GM12878 (cell line): ENCODE results near the gene WTAP. TPM values are rescaled to one million over a fixed set of nuclear protein-coding genes. Genes with fewer than 3 reads are reported as not detected.

ENCODE experiments used
- ASH2L ChIP-seq: fragments of 300-600, 200-600 bp; sonication (generic); IDR thresholded peaks from 2 replicates; pipeline ENCODE4 v1.6.1; 2017; ENCODE audit warnings: low read depth, mild to moderate bottlenecking, borderline replicate concordance
- EZH2 ChIP-seq: IDR thresholded peaks from 2 replicates; pipeline ENCODE4 v1.6.1; 2012; ENCODE audit warnings: low read depth, mild to moderate bottlenecking, control low read depth, inconsistent platforms, low read length, borderline replicate concordance; ENCODE audit not compliant: control insufficient read depth
- IKZF1 ChIP-seq: fragments of 450-650 bp; conservative IDR thresholded peaks from 2 replicates; pipeline ENCODE4 v1.6.1; 2017; ENCODE audit warnings: antibody characterized with exemption, mild to moderate bottlenecking
- IRF3 ChIP-seq: fragments of 450-650 bp; IDR thresholded peaks from 2 replicates; pipeline ENCODE4 v1.6.1; 2014; ENCODE audit warnings: mild to moderate bottlenecking
- KDM1A ChIP-seq: fragments of 200-600 bp; sonication (generic); IDR thresholded peaks from 2 replicates; pipeline ENCODE4 v1.6.1; 2016; ENCODE audit warnings: borderline replicate concordance
- MEF2B ChIP-seq: fragments of 450-650 bp; IDR thresholded peaks from 2 replicates; pipeline ENCODE4 v1.6.1; 2018; ENCODE audit warnings: mild to moderate bottlenecking, moderate library complexity; ENCODE audit not compliant: partially characterized antibody, poor library complexity, severe bottlenecking
- NFIC ChIP-seq: IDR thresholded peaks from 2 replicates; pipeline ENCODE4 v1.6.1; 2012; ENCODE audit warnings: low read depth, mild to moderate bottlenecking, inconsistent platforms, low read length, moderate library complexity
- PML ChIP-seq: IDR thresholded peaks from 2 replicates; pipeline ENCODE4 v1.6.1; 2012; ENCODE audit warnings: low read length, inconsistent platforms
- RAD21 ChIP-seq: IDR thresholded peaks from 2 replicates; pipeline ENCODE4 v1.6.1; 2011; ENCODE audit warnings: mild to moderate bottlenecking, low read depth, low read length, moderate library complexity; ENCODE audit not compliant: insufficient read depth
- SPI1 ChIP-seq: IDR thresholded peaks from 2 replicates; pipeline ENCODE4 v1.6.1; 2011; ENCODE audit warnings: low read depth, mild to moderate bottlenecking, low read length, moderate library complexity, borderline replicate concordance; ENCODE audit not compliant: insufficient read depth
- SREBF2 ChIP-seq: IDR thresholded peaks from 2 replicates; pipeline ENCODE4 v1.6.1; 2012; ENCODE audit warnings: mild to moderate bottlenecking, low read length
- USF2 ChIP-seq: IDR thresholded peaks from 2 replicates; pipeline ENCODE4 v1.6.1; 2011; ENCODE audit warnings: low read depth, low read length, improper control_type of control experiment, borderline replicate concordance
- ZBTB40 ChIP-seq: fragments of 450-650 bp; IDR thresholded peaks from 2 replicates; pipeline ENCODE4 v1.6.1; 2016; ENCODE audit warnings: mild to moderate bottlenecking, moderate library complexity, borderline replicate concordance
- ZNF592 ChIP-seq: fragments of 450-650 bp; IDR thresholded peaks from 2 replicates; pipeline ENCODE4 v1.6.1; 2017; ENCODE audit warnings: mild to moderate bottlenecking, moderate library complexity
- polyA plus RNA-seq, 11 experiments: library from polyadenylated mRNA; depleted of rRNA in 4 of 11; unstranded in 6 of 11; stranded (reverse) in 5 of 11; fragments of >200 nt; fragmentation: Nextera tagmentation in 4 of 11; fragmentation: Illumina TruSeq in 1 of 11; extraction: Ambion mirVana in 4 of 11; extraction: Trizol in 1 of 11; gene quantifications; 1 replicate in 1 of 11; 2 replicates in 10 of 11; pipeline versions ENCODE4 v1.2.1 to v1.2.3, GENCODE V29; 2011 to 2016; ENCODE audit warnings: inconsistent platforms in 2 of 11, missing spikeins in 2 of 11, low read depth in 1 of 11
- total RNA-seq, 4 experiments: library from RNA; depleted of rRNA in 3 of 4; stranded (reverse); fragments of >200 nt in 3 of 4; fragmentation: Illumina TruSeq in 1 of 4; extraction: Trizol in 1 of 4; gene quantifications; 2 replicates each; pipeline versions ENCODE4 v1.2.1 to v1.2.3, GENCODE V29; 2013 to 2021
- TF ChIP-seq, protein P1 (sequence below): fragments of 450-650 bp; IDR thresholded peaks from 2 replicates; pipeline ENCODE4 v1.6.1; 2016; ENCODE audit warnings: mild to moderate bottlenecking
- TF ChIP-seq, protein P2 (sequence below): IDR thresholded peaks from 2 replicates; pipeline ENCODE4 v1.6.1; 2011; ENCODE audit warnings: borderline replicate concordance, low read depth, mild to moderate bottlenecking, moderate library complexity, mixed read lengths, low read length; ENCODE audit not compliant: insufficient read depth; ENCODE audit errors: extremely low read length

WTAP gene
- total and polyA plus RNA-seq, 10 of the 15 experiments (the other 5 are each of a cell fraction or from before 2014, with no cell fraction given): 38.7 to 132 (median 83.1) TPM

- TF ChIP-seq PML: peak; percentile 82
- TF ChIP-seq ZNF592: no peak
- no peak for TF ChIP-seq KDM1A
- peak; percentile 79; the same call in 1 of the 2 replicates for TF ChIP-seq IKZF1
- no peak for TF ChIP-seq ASH2L
- TF ChIP-seq MEF2B: no peak
- no peak for TF ChIP-seq SREBF2
- TF ChIP-seq NFIC: no peak
- TF ChIP-seq SPI1: peak; percentile 62
- TF ChIP-seq, protein P1, sequence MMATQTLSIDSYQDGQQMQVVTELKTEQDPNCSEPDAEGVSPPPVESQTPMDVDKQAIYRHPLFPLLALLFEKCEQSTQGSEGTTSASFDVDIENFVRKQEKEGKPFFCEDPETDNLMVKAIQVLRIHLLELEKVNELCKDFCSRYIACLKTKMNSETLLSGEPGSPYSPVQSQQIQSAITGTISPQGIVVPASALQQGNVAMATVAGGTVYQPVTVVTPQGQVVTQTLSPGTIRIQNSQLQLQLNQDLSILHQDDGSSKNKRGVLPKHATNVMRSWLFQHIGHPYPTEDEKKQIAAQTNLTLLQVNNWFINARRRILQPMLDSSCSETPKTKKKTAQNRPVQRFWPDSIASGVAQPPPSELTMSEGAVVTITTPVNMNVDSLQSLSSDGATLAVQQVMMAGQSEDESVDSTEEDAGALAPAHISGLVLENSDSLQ: no peak
- no peak for TF ChIP-seq IRF3
- peak; percentile 94 for TF ChIP-seq ZBTB40
- no peak for TF ChIP-seq USF2
- TF ChIP-seq RAD21: no peak
- no peak for TF ChIP-seq EZH2
- TF ChIP-seq, protein P2, sequence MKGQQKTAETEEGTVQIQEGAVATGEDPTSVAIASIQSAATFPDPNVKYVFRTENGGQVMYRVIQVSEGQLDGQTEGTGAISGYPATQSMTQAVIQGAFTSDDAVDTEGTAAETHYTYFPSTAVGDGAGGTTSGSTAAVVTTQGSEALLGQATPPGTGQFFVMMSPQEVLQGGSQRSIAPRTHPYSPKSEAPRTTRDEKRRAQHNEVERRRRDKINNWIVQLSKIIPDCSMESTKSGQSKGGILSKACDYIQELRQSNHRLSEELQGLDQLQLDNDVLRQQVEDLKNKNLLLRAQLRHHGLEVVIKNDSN: no peak
Observed at GRCh38 chr6:159789377-159790148, 62.3 kb downstream of the WTAP start, which contains the start of gene TCP1 (continued).
